Breast epithelium (tissue), 4 donors: ENCODE results near the gene ABHD13. TPM values are rescaled to one million over a fixed set of nuclear protein-coding genes. Genes with fewer than 3 reads are reported as not detected.

Experiments
- DNase-seq, 2 donors: peaks; one replicate each; pipeline ENCODE4 v3.0.0-alpha.2; 2019; ENCODE audit warnings: low spot score in 2 of 2
- H3K27ac ChIP-seq, 2 donors: fragments of 200-600 bp; sonication (generic) in 1 of 2; one replicate each; pipeline ENCODE4 v1.5.1; 2016 to 2019; ENCODE audit warnings: mild to moderate bottlenecking in 1 of 2
- H3K27me3 ChIP-seq, 2 donors: fragments of 200-600 bp; sonication (generic) in 1 of 2; one replicate each; pipeline versions ENCODE4 v1.5.1 to v1.6.0; 2017 to 2019; ENCODE audit warnings: control low read depth in 1 of 2, mild to moderate bottlenecking in 1 of 2
- H3K36me3 ChIP-seq: fragments of 200-600 bp; one replicate; pipeline ENCODE4 v1.5.1; 2019
- H3K4me1 ChIP-seq, 2 donors: fragments of 200-600 bp; sonication (generic); one replicate each; pipeline ENCODE4 v1.5.1; 2016 to 2019; ENCODE audit warnings: control low read depth in 1 of 2
- H3K4me3 ChIP-seq, 3 donors: fragments of 200-600 bp; sonication (generic); 1 replicate in 2 of 3; 2 replicates in 1 of 3; pipeline ENCODE4 v1.5.1; 2016 to 2019; ENCODE audit warnings: mild to moderate bottlenecking in 3 of 3, moderate library complexity in 2 of 3
- H3K9me3 ChIP-seq, 2 donors: fragments of 200-600 bp; sonication (generic) in 1 of 2; one replicate each; pipeline ENCODE4 v1.5.1; 2016 to 2019; ENCODE audit warnings: control low read depth in 1 of 2
- POLR2A ChIP-seq: fragments of 450-650 bp; IDR thresholded peaks from one replicate; pipeline ENCODE4 v1.6.1; 2016; ENCODE audit warnings: antibody characterized with exemption, mild to moderate bottlenecking, moderate library complexity
- POLR2AphosphoS5 ChIP-seq, 3 donors: sonication (generic); formaldehyde crosslinking; IDR thresholded peaks; one replicate each; pipeline ENCODE4 v1.6.1; 2017; ENCODE audit warnings: antibody characterized with exemption in 3 of 3
- intact Hi-C: fragments of 100-400 bp; cut with DNase I; formaldehyde crosslinking; loops from one replicate; pipeline ENCODE4 v1.15.1; 2023; ENCODE audit warnings: low total_unique reads
- total RNA-seq, 3 donors: library from RNA; depleted of rRNA; stranded (reverse); fragments of >200 nt; gene quantifications; one replicate each; pipeline ENCODE4 v1.1.0, GENCODE V29; 2016
- TF ChIP-seq, protein P1 (sequence below), 3 donors: fragments of 450-650 bp; IDR thresholded peaks; one replicate each; pipeline ENCODE4 v1.5.1; 2016 to 2017; ENCODE audit warnings: antibody characterized with exemption in 3 of 3, mild to moderate bottlenecking in 3 of 3, moderate library complexity in 3 of 3

Gene ABHD13
- total RNA-seq, 3 donors from 2014 or later, result 9.9 to 20.5 (median 14.4) TPM

GRCh38 chr13:108185223-108185622 is 33.0 kb upstream of the ABHD13 start:
- Histone ChIP-seq H3K27ac (no peak overlapping the region), H3K36me3 (no peaks in the 10 kb centered on the region), H3K27me3 (no peaks in the 10 kb centered on the region), H3K4me3 (no peak overlapping the region), H3K9me3 (no peaks in the 10 kb centered on the region), H3K4me1 (no peaks in the 10 kb centered on the region)
- intact Hi-C loops, result no loop called here
- no peak for TF ChIP-seq POLR2A
- TF ChIP-seq, protein P1, sequence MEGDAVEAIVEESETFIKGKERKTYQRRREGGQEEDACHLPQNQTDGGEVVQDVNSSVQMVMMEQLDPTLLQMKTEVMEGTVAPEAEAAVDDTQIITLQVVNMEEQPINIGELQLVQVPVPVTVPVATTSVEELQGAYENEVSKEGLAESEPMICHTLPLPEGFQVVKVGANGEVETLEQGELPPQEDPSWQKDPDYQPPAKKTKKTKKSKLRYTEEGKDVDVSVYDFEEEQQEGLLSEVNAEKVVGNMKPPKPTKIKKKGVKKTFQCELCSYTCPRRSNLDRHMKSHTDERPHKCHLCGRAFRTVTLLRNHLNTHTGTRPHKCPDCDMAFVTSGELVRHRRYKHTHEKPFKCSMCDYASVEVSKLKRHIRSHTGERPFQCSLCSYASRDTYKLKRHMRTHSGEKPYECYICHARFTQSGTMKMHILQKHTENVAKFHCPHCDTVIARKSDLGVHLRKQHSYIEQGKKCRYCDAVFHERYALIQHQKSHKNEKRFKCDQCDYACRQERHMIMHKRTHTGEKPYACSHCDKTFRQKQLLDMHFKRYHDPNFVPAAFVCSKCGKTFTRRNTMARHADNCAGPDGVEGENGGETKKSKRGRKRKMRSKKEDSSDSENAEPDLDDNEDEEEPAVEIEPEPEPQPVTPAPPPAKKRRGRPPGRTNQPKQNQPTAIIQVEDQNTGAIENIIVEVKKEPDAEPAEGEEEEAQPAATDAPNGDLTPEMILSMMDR (IDR thresholded peaks at IDR 0.05), result no peak
- no peak for DNase-seq

DNA sequence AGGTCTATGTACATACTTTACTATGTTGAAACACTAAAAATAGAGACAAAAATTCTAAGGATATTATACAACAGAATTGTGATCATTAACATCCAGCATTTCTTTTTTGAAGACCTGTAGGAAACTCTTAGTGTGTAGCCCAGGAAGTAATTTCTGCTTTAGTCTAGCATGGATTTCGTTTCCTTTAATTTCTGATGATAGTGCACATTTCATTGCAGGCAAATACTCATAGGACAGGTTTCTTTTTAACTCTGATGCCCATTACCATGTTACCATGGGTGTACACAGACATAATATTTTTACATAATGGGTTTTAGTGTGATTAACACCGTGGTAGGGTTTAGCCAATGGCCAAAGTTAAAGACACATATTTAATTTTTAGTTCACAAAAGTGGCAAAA is 29.9 kb upstream of the ABHD13 start:
- intact Hi-C loops, result no loop called here
- H3K27ac ChIP-seq, result no peak overlapping the region
- TF ChIP-seq, protein P1 (IDR thresholded peaks at IDR 0.05), result no peak
- TF ChIP-seq POLR2A, result no peak
- no peak for TF ChIP-seq POLR2AphosphoS5 (IDR thresholded peaks at IDR 0.05)
- no peak for DNase-seq
- H3K9me3 ChIP-seq, result no peaks in the 10 kb centered on the region
- H3K36me3 ChIP-seq, result no peaks in the 10 kb centered on the region
- no peaks in the 10 kb centered on the region for H3K4me1 ChIP-seq
- no peaks in the 10 kb centered on the region for H3K27me3 ChIP-seq
- no peak overlapping the region for H3K4me3 ChIP-seq

GRCh38 chr13:108190897-108191296 is 27.3 kb upstream of the ABHD13 start:
- no peak for TF ChIP-seq POLR2AphosphoS5 (IDR thresholded peaks at IDR 0.05)
- TF ChIP-seq POLR2A, result no peak
- TF ChIP-seq, protein P1 (IDR thresholded peaks at IDR 0.05), result no peak
- no peak for DNase-seq
- H3K4me3 ChIP-seq, result no peak overlapping the region
- H3K9me3 ChIP-seq, result peaks cover 16 to 18% of the 10 kb centered on the region in 2 donors
- intact Hi-C loops, result no loop called here
- no peaks in the 10 kb centered on the region for H3K4me1 ChIP-seq
- no peaks in the 10 kb centered on the region for H3K36me3 ChIP-seq
- no peaks in the 10 kb centered on the region for H3K27me3 ChIP-seq
- H3K27ac ChIP-seq, result no peak overlapping the region

- Histone ChIP-seq H3K4me3 (no peak overlapping the region), H3K27me3 (no peaks in the 10 kb centered on the region), H3K9me3 (peaks cover 16 to 18% of the 10 kb centered on the region in 2 donors), H3K27ac (no peak overlapping the region), H3K36me3 (no peaks in the 10 kb centered on the region), H3K4me1 (no peaks in the 10 kb centered on the region)
- intact Hi-C loops, result no loop called here
- TF ChIP-seq, protein P1 (IDR thresholded peaks at IDR 0.05), result no peak
- TF ChIP-seq POLR2A, result no peak
- TF ChIP-seq POLR2AphosphoS5 (IDR thresholded peaks at IDR 0.05), result no peak
- DNase-seq, result no peak
These were observed 24.4 kb upstream of the ABHD13 start for GRCh38 chr13:108193806-108194205.

- intact Hi-C loops, result no loop called here
- H3K27ac ChIP-seq, result no peak overlapping the region
- no peak overlapping the region for H3K4me3 ChIP-seq
- H3K27me3 ChIP-seq, result no peaks in the 10 kb centered on the region
- TF ChIP-seq, protein P1 (IDR thresholded peaks at IDR 0.05), result no peak
- TF ChIP-seq POLR2A, result no peak
- TF ChIP-seq POLR2AphosphoS5 (IDR thresholded peaks at IDR 0.05), result no peak
- DNase-seq, result no peak
- H3K4me1 ChIP-seq, result no peaks in the 10 kb centered on the region
- peaks cover 16 to 18% of the 10 kb centered on the region in 2 donors for H3K9me3 ChIP-seq
- H3K36me3 ChIP-seq, result no peaks in the 10 kb centered on the region
These were observed 23.7 kb upstream of the ABHD13 start for GRCh38 chr13:108194435-108194936.
